Caco-2 (cell line): ENCODE data around the gene FGF7. TPM values are rescaled to one million over a fixed set of nuclear protein-coding genes. Genes with fewer than 3 reads are reported as not detected.

ENCODE experiments used
- BruUV-seq: library from RNA; stranded (reverse); fragments of 400-500 nt; replicated peaks from 2 replicates; lab custom pipeline; 2021; lab: Mats Ljungman, UMichigan
- CTCF ChIA-PET: fragments of 300-600 bp; sonication (Branson Sonifier 250); formaldehyde crosslinking; loops from one replicate; lab custom pipeline; 2022; ENCODE audit warnings: antibody characterized with exemption; lab: Charles Lee
- POLR2A ChIA-PET: fragments of 300-600 bp; sonication (Branson Sonifier 250); formaldehyde crosslinking; loops from one replicate; lab custom pipeline; 2022; ENCODE audit warnings: antibody characterized with exemption; lab: Charles Lee
- DNase-seq, 2 experiments: peaks; one replicate each; pipeline versions ENCODE4 v3.0.0 to v3.0.0-alpha.2; 2020 to 2022
- H3K27me3 ChIP-seq: replicated peaks from 2 replicates; pipeline ENCODE4 v1.6.0; 2011; ENCODE audit warnings: low read length; ENCODE audit not compliant: control insufficient read depth, insufficient read depth
- H3K36me3 ChIP-seq: 2 replicates; pipeline ENCODE4 v1.5.1; 2011; ENCODE audit warnings: low read length; ENCODE audit not compliant: control insufficient read depth, insufficient read depth
- H3K4me1 ChIP-seq: fragments of 250-450 bp; sonication (Bioruptor Pico); 2 replicates; pipeline ENCODE4 v1.5.1; 2020; ENCODE audit warnings: mild to moderate bottlenecking
- H3K4me3 ChIP-seq: 2 replicates; pipeline ENCODE4 v1.5.1; 2011; ENCODE audit warnings: low read depth, mild to moderate bottlenecking, control low read depth, low read length
- H3K9me3 ChIP-seq: fragments of 250-450 bp; sonication (Bioruptor Pico); 2 replicates; pipeline ENCODE4 v1.5.1; 2020; ENCODE audit warnings: mild to moderate bottlenecking, moderate library complexity
- H3K27ac Mint-ChIP-seq: one replicate; pipeline ENCODE4 v1.8.0; 2022; ENCODE audit warnings: mixed read lengths; ENCODE audit not compliant: unreplicated experiment
- H3K27me3 Mint-ChIP-seq: one replicate; pipeline ENCODE4 v1.8.0; 2022; ENCODE audit warnings: mixed read lengths; ENCODE audit not compliant: insufficient read depth, unreplicated experiment
- H3K36me3 Mint-ChIP-seq: one replicate; pipeline ENCODE4 v1.8.0; 2022; ENCODE audit warnings: mild to moderate bottlenecking, mixed read lengths; ENCODE audit not compliant: insufficient read depth, unreplicated experiment
- H3K4me1 Mint-ChIP-seq: one replicate; pipeline ENCODE4 v1.8.0; 2022; ENCODE audit warnings: low read depth, mixed read lengths; ENCODE audit not compliant: unreplicated experiment
- H3K4me3 Mint-ChIP-seq: one replicate; pipeline ENCODE4 v1.8.0; 2022; ENCODE audit warnings: mild to moderate bottlenecking, moderate library complexity, mixed read lengths; ENCODE audit not compliant: unreplicated experiment
- H3K9me3 Mint-ChIP-seq: one replicate; pipeline ENCODE4 v1.8.0; 2022; ENCODE audit warnings: mixed read lengths; ENCODE audit not compliant: unreplicated experiment
- CTCF ChIP-seq, 2 experiments: fragments of 200-600 bp in 1 of 2; IDR thresholded peaks; 1 replicate in 1 of 2; 2 replicates in 1 of 2; pipeline versions ENCODE4 v1.5.1 to v1.8.0; 2011 to 2022; ENCODE audit warnings: antibody characterized with exemption in 1 of 2, control low read depth in 1 of 2, inconsistent platforms in 1 of 2, low read depth in 1 of 2, low read length in 1 of 2, mild to moderate bottlenecking in 1 of 2, moderate library complexity in 1 of 2; ENCODE audit not compliant: insufficient read depth in 1 of 2, severe bottlenecking in 1 of 2, unreplicated experiment in 1 of 2
- intact Hi-C: fragments of 100-400 bp; cut with micrococcal nuclease; formaldehyde crosslinking; loops from one replicate; pipeline ENCODE4 v1.10.0; 2022; ENCODE audit not compliant: unreplicated experiment
- total RNA-seq: library from RNA; stranded (reverse); gene quantifications from 2 replicates; pipeline ENCODE4 v1.2.3, GENCODE V29; 2022

FGF7 gene
- total RNA-seq, 1 experiment from 2014 or later: 0.18 TPM

DNA sequence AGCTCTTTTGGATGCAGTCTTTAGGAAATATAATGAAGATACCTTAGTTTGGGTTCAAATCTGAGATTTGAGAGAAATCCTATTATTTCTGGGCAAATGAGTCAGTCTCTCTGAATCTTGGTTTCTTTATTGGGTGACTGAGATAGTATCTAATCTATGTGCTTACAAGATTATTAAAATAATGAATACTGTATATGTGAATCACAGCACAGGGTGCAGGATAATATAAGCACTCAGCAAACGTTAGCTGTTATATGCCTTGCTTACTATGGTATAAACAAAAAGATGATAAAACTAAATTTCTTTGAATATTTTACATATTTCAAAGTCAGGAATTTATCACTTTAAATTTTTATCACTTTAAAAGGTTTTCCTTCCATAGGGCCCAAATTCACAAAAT is 29.6 kb downstream of the FGF7 start:
- H3K4me3 ChIP-seq: no peak overlapping the region
- no peak for DNase-seq
- H3K4me1 ChIP-seq: no peaks in the 10 kb centered on the region
- ChIA-PET CTCF (no interaction called here), POLR2A (no interaction called here)
- no TSS peak for BruUV-seq
- no peaks in the 10 kb centered on the region for H3K9me3 ChIP-seq
- intact Hi-C loops: no loop called here
- Mint-ChIP-seq H3K4me3 (no peak overlapping the region), H3K27me3 (peaks cover 9% of the 10 kb centered on the region), H3K36me3 (no peaks in the 10 kb centered on the region), H3K27ac (no peak overlapping the region), H3K9me3 (no peaks in the 10 kb centered on the region), H3K4me1 (no peaks in the 10 kb centered on the region)
- no peak for TF ChIP-seq CTCF (IDR thresholded peaks at IDR 0.05; ENCODE audit: insufficient read depth in 1 of 2, low read depth in 1 of 2, low read length in 1 of 2, severe bottlenecking in 1 of 2, unreplicated experiment in 1 of 2)
- H3K27me3 ChIP-seq: no peaks in the 10 kb centered on the region
- H3K36me3 ChIP-seq: no peaks in the 10 kb centered on the region

DNA sequence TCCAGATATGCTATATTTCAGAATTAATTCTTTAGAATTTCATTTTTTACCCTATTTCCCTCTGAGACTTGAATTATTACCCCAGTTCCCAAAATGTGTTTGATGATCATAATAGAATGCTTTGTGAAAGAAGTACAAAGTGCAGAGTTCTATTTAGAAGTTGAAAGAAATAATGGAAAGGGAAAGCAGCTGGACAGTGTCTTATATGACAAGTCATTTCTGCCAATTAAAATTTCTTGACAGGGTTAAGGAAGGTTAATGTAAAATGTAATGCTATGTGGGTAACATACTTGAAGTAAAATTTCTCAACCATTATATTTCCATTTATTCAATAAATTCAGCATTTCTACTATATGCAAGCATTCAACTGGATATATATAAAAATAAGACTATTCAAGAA is 33.1 kb downstream of the FGF7 start:
- H3K27me3 ChIP-seq: no peaks in the 10 kb centered on the region
- no peak overlapping the region for H3K4me3 ChIP-seq
- no peaks in the 10 kb centered on the region for H3K9me3 Mint-ChIP-seq
- no peak overlapping the region for H3K27ac Mint-ChIP-seq
- no peak for DNase-seq
- H3K4me1 ChIP-seq: no peaks in the 10 kb centered on the region
- no peaks in the 10 kb centered on the region for H3K9me3 ChIP-seq
- H3K27me3 Mint-ChIP-seq: peaks cover 15% of the 10 kb centered on the region
- intact Hi-C loops: no loop called here
- TF ChIP-seq CTCF (IDR thresholded peaks at IDR 0.05; ENCODE audit: insufficient read depth in 1 of 2, low read depth in 1 of 2, low read length in 1 of 2, severe bottlenecking in 1 of 2, unreplicated experiment in 1 of 2): no peak
- no peaks in the 10 kb centered on the region for H3K4me1 Mint-ChIP-seq
- BruUV-seq: no TSS peak
- no peaks in the 10 kb centered on the region for H3K36me3 ChIP-seq
- POLR2A ChIA-PET: no interaction called here
- H3K36me3 Mint-ChIP-seq: no peaks in the 10 kb centered on the region
- H3K4me3 Mint-ChIP-seq: no peak overlapping the region
- CTCF ChIA-PET: no interaction called here

- Histone ChIP-seq H3K4me1 (no peaks in the 10 kb centered on the region), H3K4me3 (no peak overlapping the region), H3K9me3 (no peaks in the 10 kb centered on the region), H3K36me3 (no peaks in the 10 kb centered on the region), H3K27me3 (no peaks in the 10 kb centered on the region)
- H3K27me3 Mint-ChIP-seq: peaks cover 15% of the 10 kb centered on the region
- no peak overlapping the region for H3K27ac Mint-ChIP-seq
- no peaks in the 10 kb centered on the region for H3K4me1 Mint-ChIP-seq
- intact Hi-C loops: no loop called here
- CTCF ChIA-PET: no interaction called here
- no peak for TF ChIP-seq CTCF (IDR thresholded peaks at IDR 0.05; ENCODE audit: insufficient read depth in 1 of 2, low read depth in 1 of 2, low read length in 1 of 2, severe bottlenecking in 1 of 2, unreplicated experiment in 1 of 2)
- BruUV-seq: no TSS peak
- H3K36me3 Mint-ChIP-seq: no peaks in the 10 kb centered on the region
- H3K4me3 Mint-ChIP-seq: no peak overlapping the region
- DNase-seq: no peak
- no peaks in the 10 kb centered on the region for H3K9me3 Mint-ChIP-seq
- POLR2A ChIA-PET: no interaction called here
These were observed 35.1 kb downstream of the FGF7 start for GRCh38 chr15:49458145-49458544.
